OCI-LY7 (cell line): ENCODE results near the gene CPSF3. TPM values are rescaled to one million over a fixed set of nuclear protein-coding genes. Genes with fewer than 3 reads are reported as not detected.

Source experiments
- BruUV-seq: library from RNA; stranded (reverse); fragments of 400-500 nt; replicated peaks from 2 replicates; lab custom pipeline; 2021; lab: Mats Ljungman, UMichigan
- CTCF ChIA-PET: fragments of 300-600 bp; sonication (Branson Sonifier 250); formaldehyde crosslinking; loops from one replicate; lab custom pipeline; 2022; ENCODE audit warnings: antibody characterized with exemption; ENCODE audit not compliant: unreplicated experiment; lab: Charles Lee
- POLR2A ChIA-PET: fragments of 300-600 bp; sonication (Branson Sonifier 250); formaldehyde crosslinking; loops from one replicate; lab custom pipeline; 2022; ENCODE audit warnings: antibody characterized with exemption; lab: Charles Lee
- DNase-seq: peaks from one replicate; pipeline ENCODE4 v3.0.0-alpha.2; 2015; ENCODE audit warnings: low spot score
- H2AFZ ChIP-seq: fragments of 200-600 bp; sonication (generic), shearing (Covaris generic); 2 replicates; pipeline ENCODE4 v1.6.1; 2014; ENCODE audit warnings: mild to moderate bottlenecking, antibody characterized with exemption, low read length, moderate library complexity
- H3K27ac ChIP-seq: fragments of 200-600 bp; sonication (generic); 2 replicates; pipeline ENCODE4 v1.5.1; 2014; ENCODE audit warnings: mixed run types, low read depth, mild to moderate bottlenecking, moderate library complexity, low read length, inconsistent platforms; ENCODE audit not compliant: poor library complexity, severe bottlenecking
- H3K36me3 ChIP-seq: fragments of 200-600 bp; sonication (generic); 2 replicates; pipeline ENCODE4 v1.6.1; 2014; ENCODE audit warnings: mild to moderate bottlenecking, antibody characterized with exemption, low read length, moderate library complexity, mixed read lengths; ENCODE audit not compliant: insufficient read depth
- H3K4me1 ChIP-seq: fragments of 200-600 bp; sonication (generic); 2 replicates; pipeline ENCODE4 v1.5.1; 2014; ENCODE audit warnings: mild to moderate bottlenecking, low read length; ENCODE audit not compliant: insufficient read depth, poor library complexity, severe bottlenecking
- H3K4me2 ChIP-seq: fragments of 200-600 bp; sonication (generic); 2 replicates; pipeline ENCODE4 v1.6.1; 2014; ENCODE audit warnings: mild to moderate bottlenecking, low read length
- H3K4me3 ChIP-seq: fragments of 200-600 bp; sonication (generic); 2 replicates; pipeline ENCODE4 v1.5.1; 2014; ENCODE audit warnings: mild to moderate bottlenecking, low read depth, low read length; ENCODE audit not compliant: poor library complexity, severe bottlenecking
- H3K79me2 ChIP-seq: fragments of 200-600 bp; sonication (generic); 2 replicates; pipeline ENCODE4 v1.6.1; 2016; ENCODE audit warnings: low read depth, mild to moderate bottlenecking, low read length, moderate library complexity, mixed read lengths; ENCODE audit not compliant: insufficient read depth
- H3K9me2 ChIP-seq: fragments of 200-600 bp; sonication (generic); 2 replicates; pipeline ENCODE4 v1.6.1; 2016; ENCODE audit warnings: mild to moderate bottlenecking, low read length, mixed read lengths; ENCODE audit not compliant: insufficient read depth
- H3K9me3 ChIP-seq: fragments of 200-600 bp; sonication (generic); 2 replicates; pipeline ENCODE4 v1.6.1; 2014; ENCODE audit warnings: mild to moderate bottlenecking, mixed run types, low read length, mixed read lengths
- H4K20me1 ChIP-seq: fragments of 200-600 bp; sonication (generic); 2 replicates; pipeline ENCODE4 v1.6.1; 2014; ENCODE audit warnings: mild to moderate bottlenecking, antibody characterized with exemption, low read length, moderate library complexity, mixed read lengths; ENCODE audit not compliant: insufficient read depth
- CTCF ChIP-seq: fragments of 200-600 bp; sonication (generic); conservative IDR thresholded peaks from 2 replicates; pipeline ENCODE4 v1.5.1; 2014; ENCODE audit warnings: mild to moderate bottlenecking, antibody characterized with exemption, low read length, moderate library complexity, mixed read lengths
- EZH2phosphoT487 ChIP-seq: fragments of 200-600 bp; sonication (generic); IDR thresholded peaks from 2 replicates; pipeline ENCODE4 v1.6.1; 2018; ENCODE audit warnings: low read depth, borderline replicate concordance, mild to moderate bottlenecking, mixed run types, antibody characterized with exemption, low read length, moderate library complexity, mixed read lengths
- intact Hi-C: fragments of 100-400 bp; cut with micrococcal nuclease; formaldehyde crosslinking; loops from one replicate; pipeline ENCODE4 v1.10.0; 2022; ENCODE audit not compliant: unreplicated experiment
- total RNA-seq, 2 experiments: library from RNA; depleted of rRNA in 1 of 2; stranded (reverse); fragments of >200 nt in 1 of 2; shearing (Covaris generic) in 1 of 2; gene quantifications; 2 replicates each; pipeline ENCODE4 v1.2.3, GENCODE V29; 2014 to 2022

The CPSF3 gene
- total RNA-seq, 2 experiments from 2014 or later = 54.5 to 88.3 TPM

GRCh38 chr2:9412781-9413180 is 10.7 kb upstream of the CPSF3 start:
- no peak for DNase-seq
- TF ChIP-seq EZH2phosphoT487 (no peak), CTCF (no peak)
- no peak overlapping the region for H2AFZ ChIP-seq
- ChIA-PET POLR2A (interaction anchor here (1.3 kb wide), 1 partner anchor 9 kb away, joined by 5 read pairs; no protein-coding TSS in a partner anchor), CTCF (no interaction called here)
- H3K4me3 ChIP-seq = no peak overlapping the region
- H3K79me2 ChIP-seq = no peaks in the 10 kb centered on the region
- H3K27ac ChIP-seq = no peak overlapping the region
- no peaks in the 10 kb centered on the region for H4K20me1 ChIP-seq
- H3K9me2 ChIP-seq = no peaks in the 10 kb centered on the region
- H3K36me3 ChIP-seq = peaks cover 78% of the 10 kb centered on the region
- peaks cover 9% of the 10 kb centered on the region for H3K4me1 ChIP-seq
- intact Hi-C loops = no loop called here
- no peaks in the 10 kb centered on the region for H3K9me3 ChIP-seq
- BruUV-seq = no TSS peak
- no peak overlapping the region for H3K4me2 ChIP-seq

- no TSS peak for BruUV-seq
- no peaks in the 10 kb centered on the region for H3K9me2 ChIP-seq
- DNase-seq = no peak
- no peaks in the 10 kb centered on the region for H3K9me3 ChIP-seq
- H3K27ac ChIP-seq = no peak overlapping the region
- CTCF ChIA-PET = interaction anchor here (0.5 kb wide), 1 partner anchor 52 kb away, joined by 3 read pairs; no protein-coding TSS in a partner anchor
- peaks cover 19% of the 10 kb centered on the region; the same call in 1 of the 2 replicates for H3K79me2 ChIP-seq
- no peak overlapping the region for H3K4me3 ChIP-seq
- no peak overlapping the region for H2AFZ ChIP-seq
- POLR2A ChIA-PET = no interaction called here
- H3K4me2 ChIP-seq = no peak overlapping the region
- TF ChIP-seq CTCF = no peak
- no peak for TF ChIP-seq EZH2phosphoT487
- intact Hi-C loops = no loop called here
- H3K36me3 ChIP-seq = peaks cover 72% of the 10 kb centered on the region
- H4K20me1 ChIP-seq = no peaks in the 10 kb centered on the region
- peaks cover 2% of the 10 kb centered on the region for H3K4me1 ChIP-seq
These were observed 7.8 kb upstream of the CPSF3 start for GRCh38 chr2:9415516-9416169.

- Histone ChIP-seq H4K20me1 (no peaks in the 10 kb centered on the region), H3K4me3 (no peak overlapping the region), H3K9me3 (no peaks in the 10 kb centered on the region), H3K4me1 (no peaks in the 10 kb centered on the region), H3K36me3 (peaks cover 64% of the 10 kb centered on the region), H3K27ac (no peak overlapping the region), H3K9me2 (no peaks in the 10 kb centered on the region), H2AFZ (no peak overlapping the region), H3K4me2 (no peak overlapping the region), H3K79me2 (peaks cover 27% of the 10 kb centered on the region; the same call in 1 of the 2 replicates)
- POLR2A ChIA-PET = no interaction called here
- BruUV-seq = no TSS peak
- DNase-seq = no peak
- no peak for TF ChIP-seq CTCF
- TF ChIP-seq EZH2phosphoT487 = no peak
- CTCF ChIA-PET = no interaction called here
- intact Hi-C loops = no loop called here
These were observed 7.0 kb upstream of the CPSF3 start for GRCh38 chr2:9416267-9416961.
